ENCODE measurements around the gene AGPAT3. TPM values are rescaled to one million over a fixed set of nuclear protein-coding genes. Genes with fewer than 3 reads are reported as not detected.

Gene AGPAT3
- total and polyA plus RNA-seq, 2 donors (not counting 3 experiments of a cell fraction or from before 2014, with no cell fraction given), result 39.9 to 76.7 TPM

DNA sequence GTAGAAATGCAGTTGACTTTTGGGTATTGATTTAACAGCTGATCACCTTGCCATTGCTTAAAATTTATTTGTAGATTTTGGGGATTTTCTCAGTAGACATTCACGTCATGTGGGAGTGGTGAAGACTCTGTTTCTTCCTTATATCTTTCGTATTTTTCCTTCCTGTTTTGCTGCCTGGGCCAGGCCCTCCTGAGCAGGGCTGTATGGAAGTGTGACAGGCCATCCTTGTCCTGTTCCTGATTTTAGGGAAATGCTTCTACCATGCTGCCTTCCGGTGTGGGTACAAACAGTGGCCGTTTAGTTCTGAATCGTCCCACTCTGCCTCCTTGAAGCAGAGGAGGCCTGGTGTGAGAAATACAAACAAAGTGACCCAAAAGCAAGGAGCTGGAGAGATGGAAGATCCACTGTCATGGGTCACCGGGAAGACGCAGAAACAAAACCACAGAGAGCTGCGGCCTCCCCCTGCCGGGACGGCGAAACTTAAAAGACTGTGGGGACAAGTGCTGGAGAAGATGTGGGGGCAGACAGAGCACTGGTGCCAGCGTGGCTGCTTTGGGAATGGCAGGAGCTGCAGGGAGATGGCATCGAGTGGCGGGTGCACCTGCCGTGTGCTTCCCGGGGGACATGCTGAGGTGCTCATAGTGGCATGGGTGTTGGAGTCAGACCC, 7.6 kb downstream of the AGPAT3 start:
- Histone ChIP-seq H3K9me1 (replicated peaks; ENCODE audit: control insufficient read depth, extremely low read depth, insufficient read depth, low read length) (no peaks in the 10 kb centered on the region), H3K36me3 (ENCODE audit: control insufficient read depth in 2 of 2, extremely low read depth in 1 of 2, insufficient read depth in 2 of 2, low read length in 2 of 2) (peaks cover 2 to 4% of the 10 kb centered on the region in 2 experiments), H3K4me3 (replicated peaks in 1 of 3; ENCODE audit: insufficient read depth in 1 of 3, low read depth in 1 of 3, low read length in 3 of 3) (no peak overlapping the region), H2AFZ (ENCODE audit: low read depth, low read length) (no peak overlapping the region), H3K4me1 (ENCODE audit: control insufficient read depth, extremely low read depth, insufficient read depth, low read length) (no peaks in the 10 kb centered on the region), H3K9ac (replicated peaks; ENCODE audit: extremely low read depth, insufficient read depth, low read length) (no peak overlapping the region), H3K79me2 (ENCODE audit: control insufficient read depth, insufficient read depth, low read length) (peaks cover 67% of the 10 kb centered on the region), H3K4me2 (ENCODE audit: insufficient read depth, low read length) (no peak overlapping the region), H3K27ac (ENCODE audit: insufficient read depth, low read depth, low read length) (no peak overlapping the region), H4K20me1 (replicated peaks; ENCODE audit: control insufficient read depth, extremely low read depth, insufficient read depth, low read length) (no peaks in the 10 kb centered on the region), H3K9me3 (replicated peaks; ENCODE audit: control insufficient read depth, insufficient read depth, low read length) (no peaks in the 10 kb centered on the region), H3K27me3 (ENCODE audit: control insufficient read depth in 2 of 2, insufficient read depth in 2 of 2, low read length in 2 of 2) (no peaks in the 10 kb centered on the region)
- no TSS peak for BruUV-seq (replicated peaks)
- no peak for TF ChIP-seq MAX (IDR thresholded peaks at IDR 0.05; ENCODE audit: insufficient read depth, insufficient read length)
- TF ChIP-seq POLR2A (IDR thresholded peaks at IDR 0.05; ENCODE audit: low read depth, low read length), result no peak
- no peak for TF ChIP-seq EZH2 (IDR thresholded peaks at IDR 0.05; ENCODE audit: borderline replicate concordance, low read depth, low read length, severe bottlenecking)
- TF ChIP-seq MYC (IDR thresholded peaks at IDR 0.05; ENCODE audit: low read depth, low read length), result no peak
- TF ChIP-seq GATA2 (IDR thresholded peaks at IDR 0.05; ENCODE audit: insufficient read depth, insufficient read length, low read depth, low read length), result no peak
- no peak for TF ChIP-seq JUN (IDR thresholded peaks at IDR 0.05; ENCODE audit: borderline replicate concordance, insufficient read depth, insufficient read length, low read depth)
- no peak for TF ChIP-seq POLR2AphosphoS5 (IDR thresholded peaks at IDR 0.05; ENCODE audit: insufficient read depth, low read depth, low read length)
- TF ChIP-seq, protein P1, sequence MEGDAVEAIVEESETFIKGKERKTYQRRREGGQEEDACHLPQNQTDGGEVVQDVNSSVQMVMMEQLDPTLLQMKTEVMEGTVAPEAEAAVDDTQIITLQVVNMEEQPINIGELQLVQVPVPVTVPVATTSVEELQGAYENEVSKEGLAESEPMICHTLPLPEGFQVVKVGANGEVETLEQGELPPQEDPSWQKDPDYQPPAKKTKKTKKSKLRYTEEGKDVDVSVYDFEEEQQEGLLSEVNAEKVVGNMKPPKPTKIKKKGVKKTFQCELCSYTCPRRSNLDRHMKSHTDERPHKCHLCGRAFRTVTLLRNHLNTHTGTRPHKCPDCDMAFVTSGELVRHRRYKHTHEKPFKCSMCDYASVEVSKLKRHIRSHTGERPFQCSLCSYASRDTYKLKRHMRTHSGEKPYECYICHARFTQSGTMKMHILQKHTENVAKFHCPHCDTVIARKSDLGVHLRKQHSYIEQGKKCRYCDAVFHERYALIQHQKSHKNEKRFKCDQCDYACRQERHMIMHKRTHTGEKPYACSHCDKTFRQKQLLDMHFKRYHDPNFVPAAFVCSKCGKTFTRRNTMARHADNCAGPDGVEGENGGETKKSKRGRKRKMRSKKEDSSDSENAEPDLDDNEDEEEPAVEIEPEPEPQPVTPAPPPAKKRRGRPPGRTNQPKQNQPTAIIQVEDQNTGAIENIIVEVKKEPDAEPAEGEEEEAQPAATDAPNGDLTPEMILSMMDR (IDR thresholded peaks at IDR 0.05; ENCODE audit: extremely low read depth in 1 of 2, insufficient read depth in 1 of 2, low read depth in 1 of 2, low read length in 2 of 2), result no peak
- POLR2A ChIA-PET, result no interaction called here
- intact Hi-C loops (cut with micrococcal nuclease), result no loop called here
- FAIRE-seq, result no peak
- CTCF ChIA-PET, result interaction anchor here (1.3 kb wide), 1 partner anchor 11 kb away, joined by 3 read pairs; no protein-coding TSS in a partner anchor
- DNase-seq (ENCODE audit: low read depth, low spot score), result no peak
- dilution Hi-C loops (cut with MboI; ENCODE audit: extremely low pct_ligation_motif_present, low sequenced_read_pairs), result no loop called here
